Activated gamma-delta T cell treated with Interleukin-2 at 50 U/mL for 16 hours (primary cell): ENCODE measurements around the gene PLEKHJ1.
"Not testable (repeated sequence)": the region's sequence is repeated elsewhere in the genome, so short reads cannot be mapped to it uniquely, and the experiment has no call there.

ENCODE experiments used
- DNase-seq: peaks from one replicate; pipeline ENCODE4 v3.0.0-alpha.2; 2020

PLEKHJ1 gene

DNA sequence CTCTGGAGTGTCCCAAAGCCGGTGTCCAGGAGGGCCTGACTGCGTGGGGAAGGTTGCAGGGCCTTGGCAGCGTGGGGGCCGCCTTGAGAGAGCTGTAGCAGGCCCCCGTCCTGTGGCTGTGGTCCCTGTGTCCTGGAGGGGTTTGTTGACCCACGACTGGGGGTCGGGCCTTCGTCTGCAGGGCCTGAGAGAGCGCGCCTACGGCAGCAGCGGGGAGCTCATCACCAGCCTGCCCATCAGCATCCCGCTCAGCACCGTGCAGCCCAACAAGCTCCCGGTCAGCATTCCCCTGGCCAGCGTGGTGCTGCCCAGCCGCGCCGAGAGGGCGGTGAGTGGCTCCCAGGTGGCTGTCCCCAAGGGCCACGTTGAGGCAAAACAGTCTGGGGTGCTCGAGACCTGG, 18.5 kb downstream of the PLEKHJ1 start:
- no peak for DNase-seq

DNA sequence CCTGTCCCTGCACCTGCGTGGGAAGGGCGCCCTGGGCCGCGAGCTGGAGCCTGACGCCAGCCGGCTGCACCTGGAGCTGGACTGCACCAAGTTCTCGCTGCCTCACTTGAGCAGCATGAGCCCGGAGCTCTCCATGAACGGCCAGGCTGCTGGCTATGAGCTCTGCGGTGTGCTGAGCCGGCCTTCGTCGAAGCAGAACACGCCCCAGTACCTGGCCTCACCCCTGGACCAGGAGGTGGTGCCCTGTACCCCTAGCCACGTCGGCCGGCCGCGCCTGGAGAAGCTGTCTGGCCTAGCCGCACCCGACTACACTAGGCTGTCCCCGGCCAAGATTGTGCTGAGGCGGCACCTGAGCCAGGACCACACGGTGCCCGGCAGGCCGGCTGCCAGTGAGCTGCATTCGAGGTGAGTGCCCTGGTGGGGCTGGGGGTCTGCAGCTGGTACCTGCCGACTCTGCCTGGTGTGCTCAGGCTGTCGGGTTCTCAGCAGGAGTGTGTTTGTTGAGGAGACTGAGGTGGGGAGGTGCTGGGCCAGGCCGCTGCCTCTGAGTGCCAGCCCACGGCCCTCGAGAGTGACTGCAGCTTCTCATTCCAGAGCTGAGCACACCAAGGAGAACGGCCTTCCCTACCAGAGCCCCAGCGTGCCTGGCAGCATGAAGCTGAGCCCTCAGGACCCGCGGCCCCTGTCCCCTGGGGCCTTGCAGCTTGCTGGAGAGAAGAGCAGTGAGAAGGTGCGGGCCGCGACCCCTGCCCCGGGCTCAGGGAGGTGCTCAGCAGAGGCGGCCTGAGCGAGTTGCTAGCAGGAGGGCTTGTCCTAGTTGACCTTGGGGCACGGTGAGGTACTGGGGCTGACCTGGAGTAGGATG, 19.5 kb downstream of the PLEKHJ1 start:
- DNase-seq: no peak

DNA sequence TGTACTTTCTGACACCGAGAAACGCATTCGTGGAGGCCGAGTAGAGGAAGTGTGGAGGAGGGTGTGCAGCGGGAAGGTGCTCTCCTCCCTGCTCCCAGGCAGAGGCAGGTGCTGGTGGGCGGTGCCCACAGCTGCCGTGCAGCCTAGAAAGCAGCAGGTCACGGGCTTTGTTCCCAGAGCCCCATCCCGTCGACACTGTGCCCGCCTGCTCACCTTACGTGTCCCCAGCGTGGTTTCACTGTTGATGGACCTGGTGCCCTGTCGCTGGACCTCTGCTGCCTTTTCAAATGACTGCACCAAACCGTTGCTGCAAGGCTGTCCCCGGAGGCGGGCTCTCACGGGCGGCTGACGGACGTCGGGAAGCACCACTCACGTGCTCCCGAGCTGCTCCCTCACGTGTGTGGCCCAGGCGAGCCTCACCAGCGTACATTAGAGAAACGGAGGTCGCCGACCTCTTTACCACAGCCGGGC, 20.8 kb downstream of the PLEKHJ1 start:
- no peak for DNase-seq

DNA sequence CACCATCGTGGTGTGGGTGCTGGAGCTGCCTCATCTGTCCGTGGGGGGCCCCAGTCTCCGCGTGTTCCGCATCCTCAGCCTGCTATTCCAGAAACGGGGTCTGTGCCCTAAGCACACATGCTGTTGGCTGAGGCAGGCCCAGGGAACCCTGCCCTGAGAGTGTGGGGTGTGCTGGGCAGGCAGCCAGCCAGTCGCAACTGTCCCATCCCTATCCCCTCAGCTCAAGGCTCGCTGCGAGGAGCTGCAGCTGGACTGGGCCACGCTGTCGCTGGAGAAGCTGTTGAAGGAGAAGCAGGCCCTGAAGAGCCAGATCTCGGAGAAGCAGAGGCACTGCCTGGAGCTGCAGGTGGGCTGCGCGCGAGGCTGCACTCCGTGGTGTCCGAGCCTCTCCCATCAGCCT, 21.9 kb downstream of the PLEKHJ1 start:
- DNase-seq: no peak

DNA sequence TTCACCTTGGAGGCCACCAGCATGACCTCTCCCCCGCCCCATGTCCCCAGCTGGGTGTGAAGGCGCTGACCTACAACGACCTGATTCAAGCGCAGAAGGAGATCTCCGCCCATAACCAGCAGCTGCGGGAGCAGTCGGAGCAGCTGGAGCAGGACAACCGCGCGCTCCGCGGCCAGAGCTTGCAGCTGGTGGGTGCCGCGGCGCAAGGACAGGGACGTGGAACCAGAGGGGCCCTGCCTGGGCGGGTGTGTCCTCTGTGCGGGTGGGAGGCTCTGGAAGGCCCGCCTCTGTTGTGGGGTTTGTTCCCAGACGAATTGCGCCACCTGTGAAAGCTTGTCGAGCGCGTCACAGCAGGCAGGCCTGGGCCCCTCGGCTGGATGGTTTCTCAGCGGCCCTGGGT, 22.3 kb downstream of the PLEKHJ1 start:
- no peak for DNase-seq

DNA sequence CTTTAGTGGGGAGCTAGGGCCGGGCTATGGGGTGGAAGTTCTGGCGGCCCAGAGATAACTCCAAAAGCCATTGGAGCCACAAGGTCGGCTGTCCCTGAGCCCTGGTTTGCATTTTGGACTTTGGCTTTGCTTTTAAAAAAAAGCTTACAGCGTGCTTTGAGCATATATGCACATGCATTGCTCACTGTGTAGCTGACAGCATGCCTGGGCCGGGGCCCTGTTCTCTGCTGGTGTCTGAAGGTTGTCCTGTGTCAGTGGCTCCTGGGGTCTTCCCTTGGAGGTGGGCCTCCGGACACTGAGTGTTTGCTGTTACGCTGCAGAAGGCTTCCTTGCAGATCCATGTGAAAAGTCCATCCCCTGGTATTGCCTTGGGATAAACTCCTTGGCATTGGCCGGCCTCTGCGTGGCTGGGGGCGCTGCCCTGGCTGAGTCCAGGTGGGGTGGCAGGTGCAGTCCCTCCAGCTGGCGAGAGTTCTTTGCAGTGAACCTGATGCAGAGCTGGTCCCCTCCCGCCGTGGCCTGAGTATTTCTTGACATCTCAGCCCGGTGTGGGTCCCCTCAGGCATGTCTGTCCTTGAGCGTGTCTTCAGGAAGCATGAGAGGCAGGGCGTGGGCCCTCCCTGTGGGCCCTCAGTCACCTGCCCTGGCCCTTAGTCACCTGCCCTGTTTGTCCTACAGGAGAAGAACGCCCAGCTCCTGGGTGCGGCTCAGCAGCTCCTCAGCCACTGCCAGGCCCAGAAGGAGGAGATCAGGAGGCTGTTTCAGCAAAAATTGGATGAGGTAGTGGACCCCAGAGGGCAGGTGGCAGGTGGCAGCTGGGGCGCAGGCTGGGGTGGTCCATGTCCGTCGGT, 23.0 kb downstream of the PLEKHJ1 start:
- no peak for DNase-seq

DNA sequence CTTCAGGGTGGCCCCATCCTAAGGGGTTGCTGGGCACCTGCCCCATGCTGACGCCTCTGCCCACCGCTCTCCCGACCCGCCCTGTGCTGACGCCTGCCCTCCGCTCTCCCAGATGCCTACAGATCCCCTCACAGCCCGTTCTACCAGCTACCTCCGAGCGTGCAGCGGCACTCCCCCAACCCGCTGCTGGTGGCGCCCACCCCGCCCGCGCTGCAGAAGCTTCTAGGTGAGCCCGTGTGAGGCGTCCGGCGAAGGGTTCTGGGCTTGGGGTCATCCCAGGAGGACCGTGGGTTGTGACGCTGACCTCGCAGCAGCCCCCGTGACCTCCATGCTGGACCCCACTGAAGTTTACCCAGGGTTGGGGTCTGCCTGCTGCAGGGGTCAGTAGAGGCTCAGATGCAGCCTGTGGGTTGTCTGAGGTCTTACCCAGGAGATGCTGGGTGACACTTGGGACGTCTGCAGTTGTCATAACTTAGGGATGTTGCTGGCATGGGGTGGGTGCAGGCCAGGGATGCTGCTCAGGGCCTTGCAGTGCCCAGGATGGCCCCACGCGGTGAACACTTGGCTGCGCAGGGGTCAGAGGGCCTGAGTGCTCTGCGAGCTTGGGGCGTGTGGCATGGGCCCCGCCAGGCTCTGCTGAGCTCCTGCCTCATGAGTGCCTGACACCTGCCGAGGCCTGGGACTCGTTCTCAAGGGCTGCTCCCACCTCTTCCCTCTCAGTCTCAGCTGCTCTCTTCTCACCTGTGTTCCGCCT, 25.0 kb downstream of the PLEKHJ1 start:
- DNase-seq: no peak

DNA sequence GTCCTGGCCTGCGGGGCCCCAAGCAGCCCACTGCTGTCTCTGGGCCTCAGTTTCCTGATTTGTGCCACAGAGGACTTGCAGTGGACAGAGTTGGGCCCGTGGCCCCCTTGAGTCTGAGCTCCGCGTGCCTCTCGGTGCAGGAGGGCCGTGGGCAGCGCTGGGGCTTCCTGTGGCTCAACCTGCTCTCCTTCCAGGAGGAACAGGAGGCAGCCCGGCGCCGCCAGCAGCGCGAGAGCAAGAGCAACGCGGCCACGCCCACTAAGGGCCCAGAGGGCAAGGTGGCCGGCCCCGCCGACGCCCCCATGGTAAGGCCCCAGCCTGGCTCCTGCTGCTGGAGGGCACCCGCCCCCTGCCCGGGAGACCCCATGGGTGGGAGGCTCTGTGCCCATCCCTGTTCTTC, 25.9 kb downstream of the PLEKHJ1 start:
- DNase-seq: no peak

DNA sequence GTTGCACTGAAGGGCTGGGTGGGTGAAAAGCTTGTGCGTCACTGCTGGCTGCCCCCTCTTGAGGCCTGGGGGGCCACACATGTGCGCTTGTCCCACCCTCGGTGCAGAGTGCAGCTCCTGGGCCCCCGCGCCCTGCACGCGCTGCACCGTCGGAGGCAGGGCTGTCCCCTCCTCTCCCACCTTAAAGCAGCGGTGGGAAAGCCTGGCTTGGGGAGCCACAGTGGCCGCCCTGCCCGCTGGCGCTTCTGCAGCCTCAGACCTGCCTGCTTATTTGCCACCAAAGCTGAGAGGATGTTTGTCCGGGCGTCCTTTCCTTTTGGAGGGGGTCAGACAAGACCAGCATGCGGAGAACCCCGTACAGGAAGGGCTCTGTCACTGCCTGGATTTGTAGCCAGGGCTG, 26.7 kb downstream of the PLEKHJ1 start:
- DNase-seq: no peak

DNA sequence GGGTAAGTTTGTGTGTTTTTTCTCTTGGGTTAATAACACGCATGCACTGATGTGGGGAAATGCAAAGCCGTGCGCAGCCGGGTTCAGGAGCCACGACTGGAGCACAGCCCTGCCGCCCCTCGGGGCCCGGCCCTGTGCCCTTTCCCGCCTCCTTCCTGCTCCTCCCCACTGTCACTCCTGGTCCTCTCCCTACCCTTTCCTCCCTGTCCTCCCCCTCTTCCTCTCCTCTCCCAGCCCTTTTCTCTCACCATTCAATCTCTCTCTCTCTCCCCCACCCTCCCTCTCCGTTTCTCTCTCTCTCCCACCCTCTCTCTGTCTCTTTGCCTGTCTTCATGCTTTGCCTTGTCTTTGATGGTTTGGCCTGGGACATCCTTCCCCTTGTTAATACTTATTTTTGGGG, 27.2 kb downstream of the PLEKHJ1 start:
- DNase-seq: no peak

DNA sequence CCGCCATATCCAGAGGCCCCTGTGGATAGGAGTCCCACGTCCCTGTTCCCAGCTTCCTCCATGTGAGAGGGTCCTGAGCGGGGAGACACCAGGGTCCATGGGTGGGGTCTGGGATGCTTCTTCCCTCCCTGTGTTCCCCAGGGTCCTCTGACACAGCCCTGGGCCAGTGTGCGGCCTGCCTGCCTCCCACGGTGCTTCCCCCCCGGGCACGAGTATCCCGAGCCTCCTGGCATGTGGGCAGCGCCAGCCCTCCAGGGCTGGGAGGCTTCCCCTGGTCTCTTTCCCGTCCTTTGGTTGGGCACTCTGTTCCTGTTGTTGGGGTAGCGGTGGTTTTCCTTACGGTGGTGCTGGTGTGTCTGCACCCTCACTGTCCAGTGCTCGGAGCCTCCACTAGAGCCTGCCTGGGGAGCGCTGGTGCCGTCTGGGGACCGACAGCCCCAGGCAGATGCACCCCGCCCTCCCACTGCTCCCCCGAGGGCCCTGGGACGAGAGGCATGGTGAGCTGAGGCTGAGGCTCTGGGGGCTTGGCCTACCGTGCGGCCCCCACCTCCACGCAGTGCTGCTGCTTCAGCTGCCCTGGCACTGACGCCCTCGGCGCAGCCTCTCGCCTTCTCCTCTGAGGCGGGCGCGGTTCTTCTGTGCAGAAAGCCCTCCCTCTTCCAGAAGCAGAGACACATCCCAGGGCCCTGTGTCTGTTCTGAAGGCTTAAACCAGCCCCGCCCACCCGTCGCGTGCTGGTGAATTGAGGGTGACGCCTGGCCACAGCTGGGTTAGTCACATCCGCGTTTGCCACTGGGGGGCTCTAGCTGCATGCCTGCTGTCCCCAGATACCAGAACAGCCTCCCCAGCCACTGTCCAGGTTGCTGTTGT, 27.9 kb downstream of the PLEKHJ1 start:
- no peak for DNase-seq

DNA sequence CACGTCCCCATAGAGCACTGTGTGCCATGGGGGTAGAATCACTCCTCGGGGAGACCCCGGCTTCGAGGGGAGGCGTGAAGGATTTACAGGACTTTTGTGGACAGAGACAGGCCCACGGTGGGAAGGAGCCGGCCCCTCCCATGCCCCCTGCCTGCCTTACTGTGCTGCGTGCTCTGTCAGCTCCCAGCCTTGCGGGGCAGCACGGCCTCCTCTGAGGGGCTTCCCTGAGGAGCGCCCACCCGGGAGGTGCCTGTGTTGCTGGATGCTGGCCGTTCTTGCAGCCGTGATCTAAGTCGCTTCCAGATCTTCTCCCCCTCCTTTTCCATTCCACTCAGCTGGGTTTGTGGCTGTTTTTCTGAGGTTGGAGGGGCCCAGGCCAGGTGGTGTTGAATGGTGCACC, 29.1 kb downstream of the PLEKHJ1 start:
- no peak for DNase-seq

DNA sequence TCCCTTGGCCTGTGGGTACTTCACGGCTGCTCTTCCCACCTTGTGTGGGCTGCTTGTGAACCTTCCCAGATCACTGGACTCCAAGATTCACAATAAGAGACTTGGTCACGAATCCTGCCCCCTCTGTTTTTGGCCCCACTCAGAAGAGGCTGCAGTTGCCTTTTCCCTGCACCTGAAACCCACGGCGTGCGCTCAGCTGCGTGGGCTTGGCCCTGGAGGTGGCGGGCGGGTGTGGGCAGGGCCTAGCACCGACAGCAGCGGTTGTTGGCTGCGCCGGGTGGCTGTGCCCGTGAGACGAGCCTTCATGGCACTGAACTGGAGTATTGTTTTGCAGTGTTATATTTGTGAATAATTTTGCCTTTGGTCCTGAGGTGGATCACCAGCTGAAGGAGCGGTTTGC, 33.8 kb downstream of the PLEKHJ1 start:
- DNase-seq: no peak

DNA sequence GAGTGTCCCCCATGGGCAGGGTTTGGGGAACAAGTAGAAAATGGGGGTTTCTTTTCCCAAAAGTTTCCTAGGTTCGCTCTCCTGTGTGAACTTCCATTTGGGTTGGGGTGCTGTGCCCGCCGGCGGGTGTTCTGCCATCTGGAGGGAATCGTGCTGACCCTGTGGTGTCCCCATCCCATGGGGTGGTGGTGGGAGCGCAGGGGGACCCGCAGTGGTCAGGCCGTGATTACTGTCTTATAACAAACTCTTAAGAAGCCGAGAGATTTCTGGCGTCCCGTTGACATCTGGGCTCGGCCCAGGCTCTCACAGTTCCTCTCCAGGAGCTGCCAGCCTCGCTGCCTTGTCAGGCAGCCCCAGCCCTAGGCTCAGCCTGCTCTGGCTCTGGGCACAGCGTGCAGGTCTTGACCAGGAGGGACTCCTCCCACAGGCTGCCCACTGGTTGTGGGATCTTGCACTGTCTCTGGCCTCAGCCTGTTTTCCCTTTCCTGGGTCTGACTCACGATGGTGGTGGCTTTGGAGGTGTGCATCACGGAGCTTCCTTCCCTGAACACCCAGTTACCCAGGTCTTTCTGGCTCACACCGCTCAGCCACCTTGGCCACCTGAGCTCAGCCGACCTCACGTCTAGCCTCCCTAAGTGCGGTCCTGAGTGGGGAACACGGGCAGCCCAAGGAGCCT, 34.5 kb downstream of the PLEKHJ1 start:
- no peak for DNase-seq

DNA sequence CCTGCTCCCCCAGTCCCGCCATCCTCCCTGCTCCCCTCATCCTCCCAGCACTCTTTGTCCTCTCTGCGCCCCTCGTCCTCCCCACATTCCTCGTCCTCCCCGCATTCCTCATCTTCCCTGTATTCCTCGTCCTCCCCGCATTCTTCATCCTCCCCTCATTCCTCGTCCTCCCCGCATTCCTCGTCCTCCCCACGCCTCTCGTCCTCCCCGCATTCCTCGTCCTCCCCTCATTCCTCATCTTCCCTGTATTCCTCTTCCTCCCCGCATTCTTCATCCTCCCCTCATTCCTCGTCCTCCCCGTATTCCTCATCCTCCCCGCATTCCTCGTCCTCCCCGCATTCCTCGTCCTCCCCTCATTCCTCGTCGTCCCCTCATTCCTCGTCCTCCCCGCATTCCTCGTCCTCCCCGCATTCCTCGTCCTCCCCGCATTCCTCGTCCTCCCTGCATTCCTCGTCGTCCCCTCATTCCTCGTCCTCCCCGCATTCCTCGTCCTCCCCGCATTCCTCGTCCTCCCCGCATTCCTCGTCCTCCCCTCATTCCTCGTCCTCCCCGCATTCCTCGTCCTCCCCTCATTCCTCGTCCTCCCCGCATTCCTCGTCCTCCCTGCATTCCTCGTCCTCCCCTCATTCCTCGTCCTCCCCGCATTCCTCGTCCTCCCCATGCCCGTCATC, 35.4 kb downstream of the PLEKHJ1 start:
- DNase-seq: not testable (repeated sequence)

DNA sequence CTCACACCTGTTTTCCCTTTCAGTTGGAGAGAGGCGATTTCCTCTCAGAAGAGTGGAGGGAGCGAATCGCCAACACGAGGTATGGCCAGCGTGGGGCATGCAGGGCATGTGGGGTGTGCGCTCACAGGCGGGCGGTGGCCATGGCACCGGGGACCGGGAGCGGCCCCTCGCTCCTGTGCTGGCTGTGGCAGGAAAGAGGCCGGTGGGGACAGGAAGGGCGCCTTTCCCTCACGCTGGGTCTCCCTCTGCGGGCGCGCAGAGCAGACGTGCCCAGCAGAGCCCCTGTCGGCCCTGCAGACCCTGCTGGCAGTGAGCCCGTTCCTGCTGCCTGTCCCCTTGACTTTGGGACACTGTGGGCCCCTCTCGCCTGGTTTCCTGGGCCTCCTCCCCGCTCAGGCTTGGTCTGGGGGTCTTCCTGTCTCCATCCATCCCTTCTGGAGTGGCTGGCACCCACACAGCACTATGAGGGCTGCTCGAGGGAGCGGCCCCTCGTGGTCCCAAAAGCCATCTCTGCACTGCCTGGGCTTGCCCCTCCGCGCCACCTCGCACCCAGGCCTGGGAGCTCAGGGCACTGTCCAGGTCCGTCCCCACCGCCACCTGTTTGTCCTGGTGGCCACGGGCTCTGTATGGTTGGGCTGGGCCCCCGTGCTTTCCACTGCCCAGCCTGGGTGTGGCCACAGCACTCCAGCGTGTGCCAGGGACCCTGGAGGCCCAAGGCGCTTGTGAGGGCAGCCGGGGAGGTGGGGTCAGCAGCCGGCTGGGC, 36.1 kb downstream of the PLEKHJ1 start:
- DNase-seq: no peak

DNA sequence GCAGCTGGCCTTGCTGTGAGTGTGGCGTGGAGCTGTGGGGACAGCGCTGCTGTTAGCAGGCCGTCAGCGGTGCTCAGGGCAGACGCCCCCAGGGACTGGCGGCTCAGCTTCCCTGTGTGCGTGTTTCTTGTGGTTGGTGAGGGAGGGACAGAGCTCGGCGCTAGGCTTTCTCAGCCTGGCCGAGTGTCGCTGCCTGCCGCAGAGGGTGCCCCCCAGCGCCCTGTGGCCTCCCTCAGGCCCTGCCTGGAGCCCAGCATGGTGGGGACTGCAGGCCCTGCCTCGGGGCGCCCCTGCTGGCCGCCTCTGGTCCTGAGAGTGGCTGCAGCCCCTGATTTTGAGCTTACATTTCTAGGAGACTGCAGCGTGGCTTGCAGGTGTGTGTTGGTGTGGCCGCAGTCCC, 36.9 kb downstream of the PLEKHJ1 start:
- no peak for DNase-seq

DNA sequence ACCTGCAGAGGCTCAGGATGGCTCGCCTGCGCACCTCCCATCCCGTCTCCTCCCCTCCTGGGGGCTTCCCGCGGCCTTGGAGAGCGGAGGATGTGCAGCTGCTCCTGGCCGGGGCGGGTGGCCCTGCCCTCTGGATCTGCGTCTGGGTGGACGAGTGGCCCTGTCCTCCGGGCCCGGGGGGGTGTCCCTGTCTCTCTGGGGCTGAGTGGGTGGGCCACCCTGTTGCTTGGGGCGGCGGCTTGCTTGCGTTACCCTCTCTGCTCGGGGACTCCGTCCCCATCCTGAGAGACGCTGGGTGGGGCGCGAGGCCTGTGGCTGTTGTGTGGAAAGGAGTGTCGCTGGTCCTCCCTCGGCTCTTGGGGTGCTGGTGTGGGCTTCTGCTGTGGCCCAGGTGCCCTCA, 37.8 kb downstream of the PLEKHJ1 start:
- DNase-seq: no peak

DNA sequence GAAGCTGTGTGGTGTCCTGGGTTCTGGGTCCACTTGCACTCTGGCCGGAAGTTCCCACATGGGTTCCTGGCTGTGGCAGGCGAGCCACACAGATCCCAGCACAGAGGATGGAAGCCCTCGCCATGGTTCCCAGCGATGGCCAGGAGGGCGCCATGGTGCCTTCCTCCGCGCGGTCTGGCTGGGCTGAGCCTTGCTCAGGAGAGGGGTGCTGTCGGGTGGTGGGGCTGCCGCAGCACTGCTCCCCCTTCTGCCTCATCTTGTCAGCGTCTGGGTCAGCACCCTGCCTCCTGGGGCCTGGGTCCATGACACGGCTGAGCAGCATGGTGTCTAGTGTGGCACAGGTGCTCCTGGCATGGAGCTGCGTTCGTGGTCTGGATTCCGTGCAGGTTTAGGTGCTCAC, 38.9 kb downstream of the PLEKHJ1 start:
- DNase-seq: no peak

DNA sequence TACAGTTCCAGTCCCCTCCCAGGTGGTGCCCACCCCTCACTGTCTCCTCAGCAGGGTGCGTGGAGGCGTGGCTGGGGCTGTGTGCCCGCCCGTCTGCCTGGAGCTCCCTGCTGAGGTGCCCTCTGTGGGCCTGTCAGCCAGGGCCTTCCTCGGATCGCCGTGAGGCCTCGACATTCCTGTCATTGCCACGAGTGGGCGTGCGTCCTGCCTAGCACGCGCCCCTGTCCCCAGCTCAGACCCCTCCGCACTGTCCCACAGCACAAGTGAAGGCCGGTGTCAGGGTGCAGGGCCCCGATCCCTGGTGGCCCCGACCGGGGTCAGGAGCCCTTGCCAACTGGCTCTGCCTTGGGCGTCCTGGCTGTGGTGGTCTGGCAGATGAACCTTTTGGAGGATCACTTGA, 40.2 kb downstream of the PLEKHJ1 start:
- no peak for DNase-seq
